HCT116 (cell line): Measurements from ENCODE around the gene SPSB3. TPM values are rescaled to one million over a fixed set of nuclear protein-coding genes. Genes with fewer than 3 reads are reported as not detected.

Experiments
- ATAC-seq: fragments of 200-7000 bp; cut with Tn5 transposase; 2 replicates; pipeline ENCODE4 v1.9.1; 2020; ENCODE audit warnings: mild to moderate bottlenecking, moderate library complexity
- BruUV-seq: library from RNA; stranded (reverse); fragments of 400-500 nt; replicated peaks from 2 replicates; lab custom pipeline; 2021; lab: Mats Ljungman, UMichigan
- CTCF ChIA-PET: fragments of 300-600 bp; sonication (Branson Sonifier 250); formaldehyde crosslinking; loops from one replicate; lab custom pipeline; 2021; ENCODE audit warnings: antibody characterized with exemption; lab: Charles Lee
- POLR2A ChIA-PET: fragments of 300-600, 350-600 bp; sonication (Branson Sonifier 250); formaldehyde crosslinking; loops from one replicate; lab custom pipeline; 2021; ENCODE audit warnings: antibody characterized with exemption; lab: Charles Lee
- RAD21 ChIA-PET, 2 experiments: fragments of 300-600 bp; sonication (Branson Sonifier 250); formaldehyde crosslinking; loops; one replicate each; lab custom pipeline; 2023; ENCODE audit warnings: low total read pairs in 2 of 2; ENCODE audit not compliant: uncharacterized antibody in 2 of 2, unreplicated experiment in 2 of 2, low non-redundant PET in 1 of 2; lab: Charles Lee
- DNase-seq: peaks from one replicate; pipeline ENCODE4 v3.0.0-alpha.2; 2010; ENCODE audit warnings: low read depth, low spot score
- H2AFZ ChIP-seq: fragments of 200-600 bp; shearing (Covaris generic), sonication (generic); 2 replicates; pipeline ENCODE4 v1.6.1; 2017; ENCODE audit warnings: low read depth, mixed run types, mixed read lengths, antibody characterized with exemption, low read length; ENCODE audit not compliant: poor library complexity, severe bottlenecking
- H3K27ac ChIP-seq: 2 replicates; pipeline ENCODE4 v1.5.1; 2012; ENCODE audit warnings: low read depth, low read length
- H3K27me3 ChIP-seq: fragments of 200-600 bp; sonication (generic); 2 replicates; pipeline ENCODE4 v1.6.1; 2016; ENCODE audit warnings: mixed run types, low read length, mixed read lengths; ENCODE audit not compliant: insufficient read depth
- H3K36me3 ChIP-seq, 2 experiments: fragments of 200-500 bp in 1 of 2; fragments of 200-600 bp in 1 of 2; sonication (Bioruptor generic) in 1 of 2; sonication (generic) in 1 of 2; 2 replicates each; pipeline versions ENCODE4 v1.5.1 to v1.6.1; 2014 to 2016; ENCODE audit warnings: low read length in 2 of 2, inconsistent platforms in 1 of 2, mixed read lengths in 1 of 2, mixed run types in 1 of 2; ENCODE audit not compliant: insufficient read depth in 2 of 2, control insufficient read depth in 1 of 2
- H3K4me1 ChIP-seq, 2 experiments: fragments of 200-600 bp in 1 of 2; sonication (generic) in 1 of 2; 2 replicates each; pipeline versions ENCODE4 v1.5.1 to v1.6.1; 2012 to 2017; ENCODE audit warnings: low read length in 2 of 2, inconsistent platforms in 1 of 2, mild to moderate bottlenecking in 1 of 2, mixed read lengths in 1 of 2, mixed run types in 1 of 2, moderate library complexity in 1 of 2; ENCODE audit not compliant: insufficient read depth in 2 of 2, control insufficient read depth in 1 of 2
- H3K4me2 ChIP-seq: fragments of 200-600 bp; sonication (generic); 2 replicates; pipeline ENCODE4 v1.6.1; 2017; ENCODE audit warnings: mixed run types, low read length, mixed read lengths
- H3K4me3 ChIP-seq, 2 experiments: fragments of 200-600 bp in 1 of 2; sonication (generic) in 1 of 2; replicated peaks in 1 of 2; 2 replicates each; pipeline ENCODE4 v1.5.1; 2011 to 2016; ENCODE audit warnings: low read length in 2 of 2, control low read depth in 1 of 2, low read depth in 1 of 2, mild to moderate bottlenecking in 1 of 2, mixed read lengths in 1 of 2, mixed run types in 1 of 2
- H3K79me2 ChIP-seq: fragments of 200-600 bp; sonication (generic); 2 replicates; pipeline ENCODE4 v1.6.1; 2017; ENCODE audit warnings: mild to moderate bottlenecking, mixed run types, low read length, moderate library complexity, mixed read lengths; ENCODE audit not compliant: insufficient read depth
- H3K9ac ChIP-seq: fragments of 200-600 bp; sonication (generic); 2 replicates; pipeline ENCODE4 v1.6.1; 2016; ENCODE audit warnings: low read length, mixed read lengths
- H3K9me2 ChIP-seq: fragments of 200-600 bp; sonication (generic), shearing (Covaris generic); 2 replicates; pipeline ENCODE4 v1.6.1; 2017; ENCODE audit warnings: mixed run types, mild to moderate bottlenecking, moderate library complexity; ENCODE audit not compliant: insufficient read depth
- H3K9me3 ChIP-seq, 2 experiments: fragments of 200-500 bp in 1 of 2; fragments of 200-600 bp in 1 of 2; sonication (Bioruptor generic) in 1 of 2; sonication (generic) in 1 of 2; 2 replicates each; pipeline ENCODE4 v1.6.1; 2014 to 2017; ENCODE audit warnings: low read length in 2 of 2, mixed read lengths in 2 of 2, inconsistent platforms in 1 of 2, low read depth in 1 of 2, mild to moderate bottlenecking in 1 of 2, mixed run types in 1 of 2, moderate library complexity in 1 of 2; ENCODE audit not compliant: control insufficient read depth in 1 of 2, insufficient read depth in 1 of 2
- H4K20me1 ChIP-seq: fragments of 200-600 bp; sonication (generic), shearing (Covaris generic); 2 replicates; pipeline ENCODE4 v1.6.1; 2017; ENCODE audit warnings: mixed run types, mild to moderate bottlenecking, moderate library complexity; ENCODE audit not compliant: insufficient read depth
- CTCF ChIP-seq, 3 experiments: fragments of 200-600 bp in 1 of 3; sonication (generic) in 1 of 3; IDR thresholded peaks in 2 of 3; conservative IDR thresholded peaks in 1 of 3; 2 replicates each; pipeline ENCODE4 v1.5.1; 2012 to 2017; ENCODE audit warnings: low read depth in 2 of 3, low read length in 2 of 3, antibody characterized with exemption in 1 of 3, borderline replicate concordance in 1 of 3, control low read depth in 1 of 3, mild to moderate bottlenecking in 1 of 3, mixed read lengths in 1 of 3, mixed run types in 1 of 3, moderate library complexity in 1 of 3; ENCODE audit not compliant: insufficient read depth in 1 of 3
- EGR1 ChIP-seq: IDR thresholded peaks from 2 replicates; pipeline ENCODE4 v1.6.1; 2012; ENCODE audit warnings: low read depth
- EZH2 ChIP-seq: fragments of 200-600 bp; sonication (generic); IDR thresholded peaks from 2 replicates; pipeline ENCODE4 v1.6.1; 2017; ENCODE audit warnings: antibody characterized with exemption, mixed run types
- FOSL1 ChIP-seq: IDR thresholded peaks from 2 replicates; pipeline ENCODE4 v1.6.1; 2012; ENCODE audit warnings: low read depth
- JUND ChIP-seq: IDR thresholded peaks from 2 replicates; pipeline ENCODE4 v1.6.1; 2012
- POLR2AphosphoS5 ChIP-seq: IDR thresholded peaks from 2 replicates; pipeline ENCODE4 v1.6.1; 2011; ENCODE audit warnings: mild to moderate bottlenecking, low read depth, low read length, moderate library complexity
- RAD21 ChIP-seq: IDR thresholded peaks from 2 replicates; pipeline ENCODE4 v1.6.1; 2012; ENCODE audit warnings: low read depth, mild to moderate bottlenecking
- REST ChIP-seq: IDR thresholded peaks from 2 replicates; pipeline ENCODE4 v1.6.1; 2012; ENCODE audit warnings: low read depth
- SRF ChIP-seq: IDR thresholded peaks from 2 replicates; pipeline ENCODE4 v1.6.1; 2012; ENCODE audit warnings: low read depth
- YY1 ChIP-seq: IDR thresholded peaks from 2 replicates; pipeline ENCODE4 v1.6.1; 2011; ENCODE audit warnings: low read length, low read depth, moderate library complexity, mild to moderate bottlenecking; ENCODE audit not compliant: insufficient replicate concordance; ENCODE audit errors: extremely low read depth
- ZBTB33 ChIP-seq: IDR thresholded peaks from 2 replicates; pipeline ENCODE4 v1.6.1; 2011; ENCODE audit warnings: mild to moderate bottlenecking, low read length, moderate library complexity; ENCODE audit not compliant: insufficient replicate concordance; ENCODE audit errors: extremely low read depth
- intact Hi-C: fragments of 100-400 bp; cut with micrococcal nuclease; formaldehyde crosslinking; loops from 2 replicates; pipeline ENCODE4 v1.10.0; 2022
- total RNA-seq: library from RNA; stranded (reverse); gene quantifications from one replicate; pipeline ENCODE4 v1.2.1, GENCODE V29; 2021; ENCODE audit not compliant: unreplicated experiment

Gene SPSB3
- total RNA-seq, 1 experiment from 2014 or later = 31.6 TPM

DNA sequence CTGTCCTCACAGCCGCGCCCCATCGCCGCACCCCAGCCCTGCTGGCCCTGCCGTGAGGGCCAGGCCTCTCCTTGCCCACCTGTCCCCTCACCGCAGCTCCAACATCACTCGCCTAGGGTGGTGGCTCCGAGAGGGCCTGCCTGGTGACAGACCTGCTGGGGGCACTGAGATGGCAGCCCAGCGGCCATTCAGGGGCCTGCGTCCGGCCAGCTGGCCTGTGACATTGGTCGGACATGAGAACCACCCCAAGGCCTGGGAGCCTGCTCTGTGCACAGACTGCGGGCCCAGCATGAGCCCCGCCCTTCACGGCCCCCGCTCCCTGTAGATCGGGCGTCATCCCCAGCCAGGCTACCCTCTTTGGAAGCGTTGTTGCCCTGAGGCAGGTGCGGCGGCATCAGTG, 22.9 kb downstream of the SPSB3 start:
- TF ChIP-seq RAD21 (no peak), POLR2AphosphoS5 (no peak), JUND (no peak), EZH2 (no peak), ZBTB33 (no peak), CTCF (IDR thresholded peaks at IDR 0.05 in 2 of 3, conservative IDR thresholded peaks at IDR 0.05 in 1 of 3; ENCODE audit: borderline replicate concordance in 1 of 3, insufficient read depth in 1 of 3, low read depth in 2 of 3, low read length in 2 of 3) (no peak), EGR1 (no peak), SRF (no peak), YY1 (no peak), FOSL1 (no peak), REST (no peak)
- H2AFZ ChIP-seq = no peak overlapping the region
- H3K27ac ChIP-seq = no peak overlapping the region
- DNase-seq (no peak), ATAC-seq (no peak)
- H4K20me1 ChIP-seq = no peaks in the 10 kb centered on the region
- H3K4me2 ChIP-seq = no peak overlapping the region
- 0 out of 4 replicates have a peak, but pooled peaks cover 0 to 6% of the 10 kb centered on the region in 2 experiments for H3K36me3 ChIP-seq
- no peaks in the 10 kb centered on the region for H3K9me3 ChIP-seq
- CTCF ChIA-PET = no interaction called here
- no TSS peak for BruUV-seq
- H3K9ac ChIP-seq = no peak overlapping the region
- RAD21 ChIA-PET = no interaction called here
- H3K79me2 ChIP-seq = no peaks in the 10 kb centered on the region
- H3K4me1 ChIP-seq = peaks cover 8 to 15% of the 10 kb centered on the region in 2 experiments; a peak in 3 of 4 replicates
- no peaks in the 10 kb centered on the region for H3K27me3 ChIP-seq
- H3K4me3 ChIP-seq = no peak overlapping the region
- POLR2A ChIA-PET = no interaction called here
- H3K9me2 ChIP-seq = no peaks in the 10 kb centered on the region
- intact Hi-C loops = no loop called here
